Coronary artery (tissue), 2 donors: Measurements from ENCODE around the gene ANKHD1.

Source experiments
- DNase-seq: peaks from one replicate; pipeline ENCODE4 v3.0.0-alpha.2; 2017; ENCODE audit warnings: low spot score
- H3K27ac ChIP-seq, 2 donors: fragments of 200-600 bp; sonication (generic); one replicate each; pipeline ENCODE4 v1.5.1; 2016 to 2019
- H3K4me3 ChIP-seq: fragments of 200-600 bp; sonication (generic); 2 replicates; pipeline ENCODE4 v1.5.1; 2016; ENCODE audit warnings: mild to moderate bottlenecking, moderate library complexity
- CTCF ChIP-seq: fragments of 200-600 bp; sonication (generic); IDR thresholded peaks from one replicate; pipeline ENCODE4 v1.5.1; 2019; ENCODE audit warnings: antibody characterized with exemption

ANKHD1 gene

GRCh38 chr5:140542972-140543371 is 141.3 kb downstream of the ANKHD1 start:
- no peak overlapping the region for H3K27ac ChIP-seq
- no peak for DNase-seq

GRCh38 chr5:140544986-140545385 is 143.4 kb downstream of the ANKHD1 start:
- TF ChIP-seq CTCF = no peak
- DNase-seq = no peak
- Histone ChIP-seq H3K4me3 (no peak overlapping the region), H3K27ac (no peak overlapping the region)

More at GRCh38 chr5:140542972-140543371, 141.3 kb downstream of the ANKHD1 start:
- no peak overlapping the region for H3K4me3 ChIP-seq
- TF ChIP-seq CTCF = no peak

- TF ChIP-seq CTCF = no peak
- no peak for DNase-seq
- H3K4me3 ChIP-seq = no peak overlapping the region
- no peak overlapping the region for H3K27ac ChIP-seq
Measured at GRCh38 chr5:140545606-140546005, 144.0 kb downstream of the ANKHD1 start.

GRCh38 chr5:140546851-140547507 is 145.3 kb downstream of the ANKHD1 start:
- no peak for TF ChIP-seq CTCF
- Histone ChIP-seq H3K27ac (peak overlapping the region; percentile 99), H3K4me3 (peak overlapping the region; percentile 88)
- DNase-seq = no peak

- TF ChIP-seq CTCF = peak; percentile 28
- peak within 1 kb of the TSS; percentile 99 for H3K27ac ChIP-seq
Measured at GRCh38 chr5:140547508-140548299, 146.1 kb downstream of the ANKHD1 start, which contains the start of gene EIF4EBP3. EIF4EBP3 (plus strand) TSS chr5:140547662; CDS start chr5:140547738, 76 bp downstream.

GRCh38 chr5:140548300-140548688 is 146.7 kb downstream of the ANKHD1 start:
- DNase-seq = no peak
- Histone ChIP-seq H3K27ac (peak overlapping the region; percentile 99), H3K4me3 (peak overlapping the region; percentile 88)
- no peak for TF ChIP-seq CTCF

More at GRCh38 chr5:140547508-140548299, 146.1 kb downstream of the ANKHD1 start, which contains the start of gene EIF4EBP3:
- peak within 1 kb of the TSS; percentile 88 for H3K4me3 ChIP-seq
- DNase-seq = peak; percentile 98
